ENCODE results near the gene BACH2.
"Not testable (repeated sequence)": the region's sequence is repeated elsewhere in the genome, so short reads cannot be mapped to it uniquely, and the experiment has no call there.

BACH2 gene

GRCh38 chr6:89984926-89985750, 311.5 kb downstream of the BACH2 start:
- DNase-seq, result no peak

GRCh38 chr6:89980353-89980752, 316.3 kb downstream of the BACH2 start:
- DNase-seq, result no peak

- no peak for DNase-seq
These were observed 317.0 kb downstream of the BACH2 start for GRCh38 chr6:89979481-89980119.

- no peak for DNase-seq
These were observed 317.9 kb downstream of the BACH2 start for GRCh38 chr6:89978749-89979145.

- no peak for DNase-seq
These were observed 318.6 kb downstream of the BACH2 start for GRCh38 chr6:89977808-89978748.

- no peak for DNase-seq
These were observed 320.0 kb downstream of the BACH2 start for GRCh38 chr6:89976694-89977020.

- no peak for DNase-seq
These were observed 320.5 kb downstream of the BACH2 start for GRCh38 chr6:89975991-89976693.

GRCh38 chr6:89975366-89975765, 321.3 kb downstream of the BACH2 start:
- DNase-seq, result no peak

GRCh38 chr6:89974834-89975233, 321.8 kb downstream of the BACH2 start:
- no peak for DNase-seq

GRCh38 chr6:89972025-89972381, 324.6 kb downstream of the BACH2 start:
- no peak for DNase-seq

GRCh38 chr6:89971338-89972024, 325.2 kb downstream of the BACH2 start:
- DNase-seq, result not testable (repeated sequence)

- DNase-seq, result no peak
These were observed 325.9 kb downstream of the BACH2 start for GRCh38 chr6:89970609-89971337.

- DNase-seq, result no peak
These were observed 326.6 kb downstream of the BACH2 start for GRCh38 chr6:89970072-89970471.

GRCh38 chr6:89966913-89967312, 329.7 kb downstream of the BACH2 start:
- DNase-seq, result no peak

- DNase-seq, result no peak
These were observed 330.5 kb downstream of the BACH2 start for GRCh38 chr6:89966228-89966544.

- DNase-seq, result no peak
These were observed 331.0 kb downstream of the BACH2 start for GRCh38 chr6:89965441-89966227.

- no peak for DNase-seq
These were observed 333.3 kb downstream of the BACH2 start for GRCh38 chr6:89963391-89963790.

- DNase-seq, result no peak
These were observed 335.2 kb downstream of the BACH2 start for GRCh38 chr6:89961481-89961880.

- DNase-seq, result no peak
These were observed 336.8 kb downstream of the BACH2 start for GRCh38 chr6:89959883-89960282.

GRCh38 chr6:89956182-89956581, 340.5 kb downstream of the BACH2 start:
- no peak for DNase-seq

- DNase-seq, result no peak
These were observed 341.3 kb downstream of the BACH2 start for GRCh38 chr6:89955364-89955763.

Data from GF-D8 (cell line).